NCI-H82 (cell line): Measurements from ENCODE around the gene INTS6L.
"Not testable (repeated sequence)": the region's sequence is repeated elsewhere in the genome, so short reads cannot be mapped to it uniquely, and the experiment has no call there.

Experiments
- DNase-seq: peaks from one replicate; lab custom pipeline; 2025; lab: John Stamatoyannopoulos, UW

The INTS6L gene

GRCh38 chrX:135605906-135606305 lies 85.4 kb downstream of the INTS6L start:
- DNase-seq = no peak

GRCh38 chrX:135624408-135625204 lies 104.1 kb downstream of the INTS6L start:
- not testable (repeated sequence) for DNase-seq

GRCh38 chrX:135625995-135626394 lies 105.5 kb downstream of the INTS6L start:
- peak; percentile 48 for DNase-seq

- no peak for DNase-seq
These were observed 108.9 kb downstream of the INTS6L start for GRCh38 chrX:135629342-135629741.
